HepG2 (cell line): ENCODE measurements around the gene CSH1. TPM values are rescaled to one million over a fixed set of nuclear protein-coding genes. Genes with fewer than 3 reads are reported as not detected.

Source experiments
- CHD4 ChIP-seq: fragments of 200-600 bp; sonication (generic); IDR thresholded peaks from 2 replicates; pipeline ENCODE4 v1.7.0; 2017; ENCODE audit warnings: mild to moderate bottlenecking, low read length, borderline replicate concordance
- EHMT2 ChIP-seq: fragments of 200-600 bp; sonication (generic); IDR thresholded peaks from 2 replicates; pipeline ENCODE4 v1.7.0; 2017; ENCODE audit warnings: antibody characterized with exemption, low read depth, low read length, borderline replicate concordance
- ETV5 ChIP-seq: IDR thresholded peaks from 2 replicates; pipeline ENCODE4 v1.6.1; 2018; ENCODE audit warnings: missing biosample characterization, missing genetic modification reagents, inconsistent platforms, borderline replicate concordance
- FOXK1 ChIP-seq: sonication (generic); formaldehyde crosslinking; IDR thresholded peaks from 2 replicates; pipeline ENCODE4 v1.4.0; 2020; ENCODE audit warnings: low read depth, missing genetic modification reagents, borderline replicate concordance
- KAT7 ChIP-seq: IDR thresholded peaks from 2 replicates; pipeline ENCODE4 v1.6.1; 2018; ENCODE audit warnings: borderline replicate concordance, missing compliant biosample characterization
- KMT2B ChIP-seq: IDR thresholded peaks from 2 replicates; pipeline ENCODE4 v1.6.1; 2016; ENCODE audit warnings: missing genetic modification reagents, missing compliant biosample characterization
- MEIS2 ChIP-seq: sonication (generic); formaldehyde crosslinking; IDR thresholded peaks from 2 replicates; pipeline ENCODE4 v1.9.0; 2021; ENCODE audit warnings: mild to moderate bottlenecking, missing genetic modification reagents
- NFE2L2 ChIP-seq: fragments of 150-350 bp; IDR thresholded peaks from 2 replicates; pipeline ENCODE4 v1.6.1; 2014; ENCODE audit warnings: low read length
- NR3C1 ChIP-seq: sonication (generic); formaldehyde crosslinking; IDR thresholded peaks from 2 replicates; pipeline ENCODE4 v1.4.0; 2020; ENCODE audit warnings: missing genetic modification reagents
- PHF8 ChIP-seq: sonication (generic); formaldehyde crosslinking; IDR thresholded peaks from 2 replicates; pipeline ENCODE4 v1.5.0; 2020; ENCODE audit warnings: missing genetic modification reagents
- TAF15 ChIP-seq: fragments of 200-400 bp; formaldehyde crosslinking; IDR thresholded peaks from one replicate; pipeline ENCODE4 v1.6.1; 2018; ENCODE audit warnings: mild to moderate bottlenecking, low read depth, low read length; ENCODE audit not compliant: poor library complexity, severe bottlenecking
- ZNF333 ChIP-seq: sonication (generic); formaldehyde crosslinking; IDR thresholded peaks from 2 replicates; pipeline ENCODE4 v1.4.0; 2020; ENCODE audit warnings: mild to moderate bottlenecking, missing genetic modification reagents, borderline replicate concordance
- ZNF460 ChIP-seq: sonication (generic); formaldehyde crosslinking; IDR thresholded peaks from 2 replicates; pipeline ENCODE4 v1.5.1; 2020; ENCODE audit warnings: missing genetic modification reagents, mild to moderate bottlenecking, borderline replicate concordance
- ZNF543 ChIP-seq: sonication (generic); formaldehyde crosslinking; IDR thresholded peaks from 2 replicates; pipeline ENCODE4 v1.4.0; 2020; ENCODE audit warnings: mild to moderate bottlenecking, missing genetic modification reagents
- ZNF615 ChIP-seq: sonication (generic); formaldehyde crosslinking; IDR thresholded peaks from 2 replicates; pipeline ENCODE4 v1.5.0; 2020; ENCODE audit warnings: mild to moderate bottlenecking, missing genetic modification reagents, borderline replicate concordance
- ZNF891 ChIP-seq: sonication (generic); formaldehyde crosslinking; IDR thresholded peaks from 2 replicates; pipeline ENCODE4 v1.5.0; 2020; ENCODE audit warnings: mild to moderate bottlenecking, missing genetic modification reagents
- ZSCAN21 ChIP-seq: sonication (generic); formaldehyde crosslinking; IDR thresholded peaks from 2 replicates; pipeline ENCODE4 v1.8.0; 2022; ENCODE audit warnings: mild to moderate bottlenecking, missing genetic modification reagents, moderate library complexity, borderline replicate concordance
- polyA plus RNA-seq, 8 experiments: library from polyadenylated mRNA; depleted of rRNA in 3 of 8; stranded (reverse) in 7 of 8; unstranded in 1 of 8; fragments of >200 nt; fragmentation: Illumina TruSeq in 4 of 8; extraction: Trizol in 4 of 8; gene quantifications; 2 replicates each; pipeline versions ENCODE4 v1.2.1 to v1.2.3, GENCODE V29; 2011 to 2016; ENCODE audit warnings: low read depth in 4 of 8, missing spikeins in 1 of 8, mixed read lengths in 1 of 8; ENCODE audit not compliant: insufficient read depth in 1 of 8
- total RNA-seq, 5 experiments: library from RNA; depleted of rRNA; stranded (reverse); fragments of >200 nt; fragmentation: Illumina TruSeq; extraction: Trizol; gene quantifications; 2 replicates each; pipeline ENCODE4 v1.2.3, GENCODE V29; 2016; ENCODE audit warnings: low read depth in 1 of 5
- TF ChIP-seq, protein P1 (sequence below): sonication (generic); formaldehyde crosslinking; IDR thresholded peaks from 2 replicates; pipeline ENCODE4 v1.5.0; 2020; ENCODE audit warnings: missing genetic modification reagents
- TF ChIP-seq, protein P2 (sequence below): sonication (generic); formaldehyde crosslinking; IDR thresholded peaks from 2 replicates; pipeline ENCODE4 v1.4.0; 2020; ENCODE audit warnings: missing genetic modification reagents
- TF ChIP-seq, protein P3 (sequence below): sonication (generic); formaldehyde crosslinking; IDR thresholded peaks from 2 replicates; pipeline ENCODE4 v1.9.0; 2021; ENCODE audit warnings: missing genetic modification reagents, borderline replicate concordance
- TF ChIP-seq, protein P4 (sequence below): sonication (generic); formaldehyde crosslinking; IDR thresholded peaks from 2 replicates; pipeline ENCODE4 v1.4.0; 2020; ENCODE audit warnings: missing genetic modification reagents, borderline replicate concordance

CSH1 gene
- total and polyA plus RNA-seq, 2 of the 13 experiments (the other 11 are each of a cell fraction or from before 2014, with no cell fraction given) = not detected

DNA sequence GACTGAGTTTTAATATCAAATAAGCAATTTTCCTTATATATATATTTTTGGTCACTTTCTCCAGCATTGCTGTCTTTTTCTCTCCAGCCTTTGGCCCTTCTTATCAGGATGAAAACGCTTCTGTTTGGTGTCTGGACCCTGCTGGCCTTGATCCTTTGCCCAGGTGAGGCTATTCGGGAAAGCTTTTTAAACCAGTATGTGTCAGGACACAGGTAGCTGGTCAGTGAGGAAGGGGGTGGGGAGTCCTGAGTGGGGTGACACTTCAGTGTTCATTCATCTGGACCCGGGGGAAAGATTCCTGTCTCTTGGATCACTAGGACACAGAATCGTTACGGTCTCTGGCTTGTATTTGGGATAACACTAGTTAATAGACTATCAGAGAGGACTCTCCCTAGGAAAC lies 41.7 kb downstream of the CSH1 start (continued):
- TF ChIP-seq, protein P1, sequence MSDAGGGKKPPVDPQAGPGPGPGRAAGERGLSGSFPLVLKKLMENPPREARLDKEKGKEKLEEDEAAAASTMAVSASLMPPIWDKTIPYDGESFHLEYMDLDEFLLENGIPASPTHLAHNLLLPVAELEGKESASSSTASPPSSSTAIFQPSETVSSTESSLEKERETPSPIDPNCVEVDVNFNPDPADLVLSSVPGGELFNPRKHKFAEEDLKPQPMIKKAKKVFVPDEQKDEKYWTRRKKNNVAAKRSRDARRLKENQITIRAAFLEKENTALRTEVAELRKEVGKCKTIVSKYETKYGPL (CRISPR knock-in tag) = no peak
- no peak for TF ChIP-seq FOXK1 (CRISPR knock-in tag)
- no peak for TF ChIP-seq NFE2L2
- TF ChIP-seq, protein P2, sequence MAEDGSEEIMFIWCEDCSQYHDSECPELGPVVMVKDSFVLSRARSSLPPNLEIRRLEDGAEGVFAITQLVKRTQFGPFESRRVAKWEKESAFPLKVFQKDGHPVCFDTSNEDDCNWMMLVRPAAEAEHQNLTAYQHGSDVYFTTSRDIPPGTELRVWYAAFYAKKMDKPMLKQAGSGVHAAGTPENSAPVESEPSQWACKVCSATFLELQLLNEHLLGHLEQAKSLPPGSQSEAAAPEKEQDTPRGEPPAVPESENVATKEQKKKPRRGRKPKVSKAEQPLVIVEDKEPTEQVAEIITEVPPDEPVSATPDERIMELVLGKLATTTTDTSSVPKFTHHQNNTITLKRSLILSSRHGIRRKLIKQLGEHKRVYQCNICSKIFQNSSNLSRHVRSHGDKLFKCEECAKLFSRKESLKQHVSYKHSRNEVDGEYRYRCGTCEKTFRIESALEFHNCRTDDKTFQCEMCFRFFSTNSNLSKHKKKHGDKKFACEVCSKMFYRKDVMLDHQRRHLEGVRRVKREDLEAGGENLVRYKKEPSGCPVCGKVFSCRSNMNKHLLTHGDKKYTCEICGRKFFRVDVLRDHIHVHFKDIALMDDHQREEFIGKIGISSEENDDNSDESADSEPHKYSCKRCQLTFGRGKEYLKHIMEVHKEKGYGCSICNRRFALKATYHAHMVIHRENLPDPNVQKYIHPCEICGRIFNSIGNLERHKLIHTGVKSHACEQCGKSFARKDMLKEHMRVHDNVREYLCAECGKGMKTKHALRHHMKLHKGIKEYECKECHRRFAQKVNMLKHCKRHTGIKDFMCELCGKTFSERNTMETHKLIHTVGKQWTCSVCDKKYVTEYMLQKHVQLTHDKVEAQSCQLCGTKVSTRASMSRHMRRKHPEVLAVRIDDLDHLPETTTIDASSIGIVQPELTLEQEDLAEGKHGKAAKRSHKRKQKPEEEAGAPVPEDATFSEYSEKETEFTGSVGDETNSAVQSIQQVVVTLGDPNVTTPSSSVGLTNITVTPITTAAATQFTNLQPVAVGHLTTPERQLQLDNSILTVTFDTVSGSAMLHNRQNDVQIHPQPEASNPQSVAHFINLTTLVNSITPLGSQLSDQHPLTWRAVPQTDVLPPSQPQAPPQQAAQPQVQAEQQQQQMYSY (CRISPR knock-in tag) = peak; percentile 46; the same call in 1 of the 2 replicates
- TF ChIP-seq, protein P3, sequence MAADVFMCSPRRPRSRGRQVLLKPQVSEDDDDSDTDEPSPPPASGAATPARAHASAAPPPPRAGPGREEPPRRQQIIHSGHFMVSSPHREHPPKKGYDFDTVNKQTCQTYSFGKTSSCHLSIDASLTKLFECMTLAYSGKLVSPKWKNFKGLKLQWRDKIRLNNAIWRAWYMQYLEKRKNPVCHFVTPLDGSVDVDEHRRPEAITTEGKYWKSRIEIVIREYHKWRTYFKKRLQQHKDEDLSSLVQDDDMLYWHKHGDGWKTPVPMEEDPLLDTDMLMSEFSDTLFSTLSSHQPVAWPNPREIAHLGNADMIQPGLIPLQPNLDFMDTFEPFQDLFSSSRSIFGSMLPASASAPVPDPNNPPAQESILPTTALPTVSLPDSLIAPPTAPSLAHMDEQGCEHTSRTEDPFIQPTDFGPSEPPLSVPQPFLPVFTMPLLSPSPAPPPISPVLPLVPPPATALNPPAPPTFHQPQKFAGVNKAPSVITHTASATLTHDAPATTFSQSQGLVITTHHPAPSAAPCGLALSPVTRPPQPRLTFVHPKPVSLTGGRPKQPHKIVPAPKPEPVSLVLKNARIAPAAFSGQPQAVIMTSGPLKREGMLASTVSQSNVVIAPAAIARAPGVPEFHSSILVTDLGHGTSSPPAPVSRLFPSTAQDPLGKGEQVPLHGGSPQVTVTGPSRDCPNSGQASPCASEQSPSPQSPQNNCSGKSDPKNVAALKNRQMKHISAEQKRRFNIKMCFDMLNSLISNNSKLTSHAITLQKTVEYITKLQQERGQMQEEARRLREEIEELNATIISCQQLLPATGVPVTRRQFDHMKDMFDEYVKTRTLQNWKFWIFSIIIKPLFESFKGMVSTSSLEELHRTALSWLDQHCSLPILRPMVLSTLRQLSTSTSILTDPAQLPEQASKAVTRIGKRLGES (CRISPR knock-in tag) = no peak
- no peak for TF ChIP-seq TAF15
- TF ChIP-seq CHD4 = no peak
- no peak for TF ChIP-seq ZNF543 (CRISPR knock-in tag)
- TF ChIP-seq ZNF615 = no peak
- TF ChIP-seq ZNF460 (CRISPR knock-in tag) = no peak
- TF ChIP-seq, protein P4, sequence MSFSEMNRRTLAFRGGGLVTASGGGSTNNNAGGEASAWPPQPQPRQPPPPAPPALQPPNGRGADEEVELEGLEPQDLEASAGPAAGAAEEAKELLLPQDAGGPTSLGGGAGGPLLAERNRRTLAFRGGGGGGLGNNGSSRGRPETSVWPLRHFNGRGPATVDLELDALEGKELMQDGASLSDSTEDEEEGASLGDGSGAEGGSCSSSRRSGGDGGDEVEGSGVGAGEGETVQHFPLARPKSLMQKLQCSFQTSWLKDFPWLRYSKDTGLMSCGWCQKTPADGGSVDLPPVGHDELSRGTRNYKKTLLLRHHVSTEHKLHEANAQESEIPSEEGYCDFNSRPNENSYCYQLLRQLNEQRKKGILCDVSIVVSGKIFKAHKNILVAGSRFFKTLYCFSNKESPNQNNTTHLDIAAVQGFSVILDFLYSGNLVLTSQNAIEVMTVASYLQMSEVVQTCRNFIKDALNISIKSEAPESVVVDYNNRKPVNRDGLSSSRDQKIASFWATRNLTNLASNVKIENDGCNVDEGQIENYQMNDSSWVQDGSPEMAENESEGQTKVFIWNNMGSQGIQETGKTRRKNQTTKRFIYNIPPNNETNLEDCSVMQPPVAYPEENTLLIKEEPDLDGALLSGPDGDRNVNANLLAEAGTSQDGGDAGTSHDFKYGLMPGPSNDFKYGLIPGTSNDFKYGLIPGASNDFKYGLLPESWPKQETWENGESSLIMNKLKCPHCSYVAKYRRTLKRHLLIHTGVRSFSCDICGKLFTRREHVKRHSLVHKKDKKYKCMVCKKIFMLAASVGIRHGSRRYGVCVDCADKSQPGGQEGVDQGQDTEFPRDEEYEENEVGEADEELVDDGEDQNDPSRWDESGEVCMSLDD (CRISPR knock-in tag) = no peak
- no peak for TF ChIP-seq ZNF891
- TF ChIP-seq ZNF333 (CRISPR knock-in tag) = no peak
- no peak for TF ChIP-seq KAT7 (CRISPR knock-in tag)
- no peak for TF ChIP-seq MEIS2 (CRISPR knock-in tag)
- TF ChIP-seq EHMT2 = no peak
- TF ChIP-seq KMT2B (CRISPR knock-in tag) = no peak
- no peak for TF ChIP-seq NR3C1 (CRISPR knock-in tag)
- no peak; the same call in 1 of the 2 replicates for TF ChIP-seq ETV5 (CRISPR knock-in tag)
- no peak for TF ChIP-seq PHF8 (CRISPR knock-in tag)
- TF ChIP-seq ZSCAN21 (CRISPR knock-in tag) = no peak
